Coronary artery (tissue), 2 donors: ENCODE measurements around the gene SLC10A7.

Experiments used
- DNase-seq: peaks from one replicate; pipeline ENCODE4 v3.0.0-alpha.2; 2017; ENCODE audit warnings: low spot score
- H3K27ac ChIP-seq, 2 donors: fragments of 200-600 bp; sonication (generic); one replicate each; pipeline ENCODE4 v1.5.1; 2016 to 2019
- H3K4me3 ChIP-seq: fragments of 200-600 bp; sonication (generic); 2 replicates; pipeline ENCODE4 v1.5.1; 2016; ENCODE audit warnings: mild to moderate bottlenecking, moderate library complexity
- TF ChIP-seq, protein P1 (sequence below): fragments of 200-600 bp; sonication (generic); IDR thresholded peaks from one replicate; pipeline ENCODE4 v1.5.1; 2019; ENCODE audit warnings: antibody characterized with exemption

SLC10A7 gene

DNA sequence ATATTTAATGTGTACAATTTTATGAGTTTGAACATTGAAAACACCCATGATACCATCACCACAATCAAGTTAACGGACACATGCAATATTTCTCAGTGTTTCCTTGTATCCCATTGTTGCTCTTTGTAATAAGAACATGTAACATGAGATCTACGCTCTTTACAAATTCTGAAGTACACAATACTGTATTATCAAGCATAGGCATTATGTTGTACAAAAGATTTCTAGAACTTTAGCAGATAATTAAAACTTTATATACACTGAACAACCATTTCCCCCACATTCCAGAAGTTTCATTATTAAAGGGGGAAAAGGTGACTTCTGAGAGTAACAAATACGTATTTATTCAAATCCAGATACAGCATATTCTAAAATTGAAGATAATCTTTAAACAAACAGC is 114.5 kb downstream of the SLC10A7 start:
- H3K27ac ChIP-seq: no peak overlapping the region

DNA sequence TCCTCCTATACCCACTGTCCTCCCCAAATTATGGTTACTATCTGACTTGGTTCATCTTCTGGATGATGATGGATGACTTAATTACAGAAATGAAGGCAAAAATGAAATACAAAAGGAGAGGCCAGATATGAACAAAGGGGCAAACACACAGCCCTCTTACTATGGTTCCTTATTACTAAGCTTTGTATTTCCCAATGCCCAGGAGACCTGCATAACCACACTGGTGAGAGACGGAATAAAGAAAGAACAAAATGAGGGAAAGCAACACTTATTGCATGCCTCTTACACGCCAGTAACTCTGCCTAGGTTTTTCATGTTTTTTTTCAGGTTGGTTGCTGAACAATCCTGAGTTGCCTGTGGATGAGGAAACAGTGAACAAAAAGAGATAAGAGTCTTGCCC is 120.5 kb downstream of the SLC10A7 start:
- Histone ChIP-seq H3K4me3 (no peak overlapping the region), H3K27ac (no peak overlapping the region)
- TF ChIP-seq, protein P1, sequence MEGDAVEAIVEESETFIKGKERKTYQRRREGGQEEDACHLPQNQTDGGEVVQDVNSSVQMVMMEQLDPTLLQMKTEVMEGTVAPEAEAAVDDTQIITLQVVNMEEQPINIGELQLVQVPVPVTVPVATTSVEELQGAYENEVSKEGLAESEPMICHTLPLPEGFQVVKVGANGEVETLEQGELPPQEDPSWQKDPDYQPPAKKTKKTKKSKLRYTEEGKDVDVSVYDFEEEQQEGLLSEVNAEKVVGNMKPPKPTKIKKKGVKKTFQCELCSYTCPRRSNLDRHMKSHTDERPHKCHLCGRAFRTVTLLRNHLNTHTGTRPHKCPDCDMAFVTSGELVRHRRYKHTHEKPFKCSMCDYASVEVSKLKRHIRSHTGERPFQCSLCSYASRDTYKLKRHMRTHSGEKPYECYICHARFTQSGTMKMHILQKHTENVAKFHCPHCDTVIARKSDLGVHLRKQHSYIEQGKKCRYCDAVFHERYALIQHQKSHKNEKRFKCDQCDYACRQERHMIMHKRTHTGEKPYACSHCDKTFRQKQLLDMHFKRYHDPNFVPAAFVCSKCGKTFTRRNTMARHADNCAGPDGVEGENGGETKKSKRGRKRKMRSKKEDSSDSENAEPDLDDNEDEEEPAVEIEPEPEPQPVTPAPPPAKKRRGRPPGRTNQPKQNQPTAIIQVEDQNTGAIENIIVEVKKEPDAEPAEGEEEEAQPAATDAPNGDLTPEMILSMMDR: no peak
- DNase-seq: no peak

More for the DNA sequence above, 114.5 kb downstream of the SLC10A7 start:
- H3K4me3 ChIP-seq: no peak overlapping the region
- TF ChIP-seq, protein P1: no peak
- DNase-seq: no peak

DNA sequence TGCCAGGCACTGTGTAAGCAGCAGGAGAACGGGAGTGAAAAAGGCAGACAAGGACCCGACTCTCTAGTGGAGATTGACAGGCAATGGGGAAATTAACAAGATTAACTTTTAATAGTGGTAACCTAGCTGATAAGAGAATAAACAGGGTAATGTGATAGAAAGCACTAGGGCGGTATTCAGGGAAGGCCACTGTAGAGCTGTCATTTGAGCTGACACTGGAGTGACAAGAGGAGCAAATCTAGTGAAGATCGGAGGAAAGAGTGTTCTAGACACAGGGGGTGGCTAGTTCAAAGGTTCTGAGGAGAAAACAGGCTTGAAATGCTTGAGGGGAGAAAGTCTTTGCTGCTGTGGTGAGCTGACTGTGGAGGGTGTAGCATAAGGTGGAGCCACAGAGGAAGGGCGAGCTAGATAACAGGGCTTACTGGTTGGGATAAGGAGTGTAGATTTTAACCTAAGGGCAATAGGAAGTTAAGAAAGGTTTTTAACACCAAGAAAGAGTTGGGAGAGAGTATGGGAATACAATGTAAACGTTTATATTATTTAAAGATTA is 122.8 kb downstream of the SLC10A7 start:
- no peak overlapping the region for H3K27ac ChIP-seq
- no peak overlapping the region for H3K4me3 ChIP-seq
- TF ChIP-seq, protein P1: no peak
- no peak for DNase-seq

DNA sequence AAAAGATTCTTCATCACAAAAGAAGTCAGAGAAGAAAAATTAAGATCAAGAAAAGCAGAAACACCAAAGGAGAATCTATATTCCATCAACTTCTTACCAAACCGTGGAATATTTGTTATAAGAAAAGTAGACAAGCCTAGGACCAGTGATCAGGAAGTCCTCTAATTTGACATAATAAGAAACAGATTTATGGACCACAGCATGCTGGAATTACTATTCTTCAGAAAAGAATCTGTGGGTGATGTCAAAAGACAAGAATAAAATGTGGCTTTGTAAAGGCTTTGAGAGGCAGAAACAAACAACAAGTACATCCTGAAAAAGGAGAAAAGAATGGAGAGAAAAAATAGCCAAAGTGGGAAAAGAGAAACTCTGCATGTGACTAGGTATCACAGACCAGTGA is 123.3 kb downstream of the SLC10A7 start:
- Histone ChIP-seq H3K27ac (no peak overlapping the region), H3K4me3 (no peak overlapping the region)
- TF ChIP-seq, protein P1: no peak
- DNase-seq: no peak

DNA sequence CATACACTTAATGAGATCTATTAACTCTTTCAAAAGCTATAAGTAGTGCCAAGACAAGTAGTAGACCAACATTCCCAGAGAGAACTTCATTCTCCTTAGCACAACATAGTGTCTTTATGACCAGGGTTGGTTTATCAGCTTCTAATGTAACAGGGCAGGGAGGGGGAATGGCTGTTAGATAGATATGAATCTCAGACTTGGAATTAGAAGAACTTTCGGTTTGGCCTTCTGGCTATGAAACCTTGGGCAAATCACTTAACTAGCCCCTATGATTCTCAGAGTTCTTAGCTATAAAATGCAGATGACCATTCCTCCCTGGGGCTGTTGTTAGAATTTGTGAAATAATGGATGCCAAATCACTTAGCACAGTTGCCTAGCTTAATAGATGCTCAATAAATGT is 132.2 kb downstream of the SLC10A7 start:
- DNase-seq: no peak
- TF ChIP-seq, protein P1: no peak
- Histone ChIP-seq H3K27ac (no peak overlapping the region), H3K4me3 (no peak overlapping the region)

DNA sequence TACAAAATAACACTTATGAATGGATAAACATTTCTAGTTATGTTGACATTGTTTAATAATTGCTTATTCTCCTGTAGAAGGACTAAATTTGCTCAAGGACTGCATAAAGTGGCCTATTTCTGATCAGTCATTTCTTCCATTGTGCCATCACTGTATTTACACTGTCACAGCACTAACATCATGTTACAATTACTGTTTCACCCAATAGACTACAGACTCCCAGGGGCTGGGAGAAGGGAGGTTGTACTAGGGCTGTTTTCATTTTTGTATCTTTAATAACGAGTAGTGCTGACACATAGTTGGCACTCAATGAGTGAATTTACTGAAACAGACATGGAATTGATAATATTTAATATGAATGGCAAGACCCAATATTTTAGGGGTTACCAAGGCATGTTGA is 139.5 kb downstream of the SLC10A7 start:
- H3K4me3 ChIP-seq: no peak overlapping the region
- no peak for DNase-seq
- no peak overlapping the region for H3K27ac ChIP-seq
- TF ChIP-seq, protein P1: no peak

DNA sequence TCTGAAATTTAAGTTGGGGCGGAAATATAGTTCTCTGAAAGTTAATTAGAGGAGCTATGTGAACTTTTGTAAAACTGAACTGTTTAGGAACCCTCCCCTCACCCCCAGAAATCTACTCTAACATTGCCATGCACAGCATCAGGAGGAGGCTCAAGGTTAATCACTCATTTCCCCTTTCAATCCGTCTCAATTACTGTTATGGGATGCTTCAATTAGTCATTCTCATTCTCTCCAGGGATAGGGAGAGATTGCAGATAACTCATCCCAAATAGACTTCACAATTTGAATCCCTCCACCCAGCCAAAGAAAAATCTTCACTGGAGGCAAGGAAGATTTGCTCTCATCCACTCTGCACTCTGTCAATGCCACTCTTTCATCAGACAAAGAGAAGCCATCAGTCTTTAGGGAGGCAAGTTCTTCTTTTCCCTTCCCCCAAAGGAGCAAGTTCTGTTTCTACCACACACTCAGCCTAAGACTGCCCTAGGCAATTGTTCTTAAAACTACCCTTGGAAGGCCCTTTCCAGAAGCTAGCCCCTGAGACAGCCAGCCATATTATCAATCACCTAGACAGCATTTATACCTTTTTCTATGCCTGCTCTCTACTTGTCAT is 140.4 kb downstream of the SLC10A7 start:
- H3K4me3 ChIP-seq: no peak overlapping the region
- TF ChIP-seq, protein P1: no peak
- H3K27ac ChIP-seq: no peak overlapping the region
- DNase-seq: no peak
